Measurements from ENCODE around the gene FKBP8.
"Not testable (repeated sequence)": the region's sequence is repeated elsewhere in the genome, so short reads cannot be mapped to it uniquely, and the experiment has no call there.

FKBP8 gene

DNA sequence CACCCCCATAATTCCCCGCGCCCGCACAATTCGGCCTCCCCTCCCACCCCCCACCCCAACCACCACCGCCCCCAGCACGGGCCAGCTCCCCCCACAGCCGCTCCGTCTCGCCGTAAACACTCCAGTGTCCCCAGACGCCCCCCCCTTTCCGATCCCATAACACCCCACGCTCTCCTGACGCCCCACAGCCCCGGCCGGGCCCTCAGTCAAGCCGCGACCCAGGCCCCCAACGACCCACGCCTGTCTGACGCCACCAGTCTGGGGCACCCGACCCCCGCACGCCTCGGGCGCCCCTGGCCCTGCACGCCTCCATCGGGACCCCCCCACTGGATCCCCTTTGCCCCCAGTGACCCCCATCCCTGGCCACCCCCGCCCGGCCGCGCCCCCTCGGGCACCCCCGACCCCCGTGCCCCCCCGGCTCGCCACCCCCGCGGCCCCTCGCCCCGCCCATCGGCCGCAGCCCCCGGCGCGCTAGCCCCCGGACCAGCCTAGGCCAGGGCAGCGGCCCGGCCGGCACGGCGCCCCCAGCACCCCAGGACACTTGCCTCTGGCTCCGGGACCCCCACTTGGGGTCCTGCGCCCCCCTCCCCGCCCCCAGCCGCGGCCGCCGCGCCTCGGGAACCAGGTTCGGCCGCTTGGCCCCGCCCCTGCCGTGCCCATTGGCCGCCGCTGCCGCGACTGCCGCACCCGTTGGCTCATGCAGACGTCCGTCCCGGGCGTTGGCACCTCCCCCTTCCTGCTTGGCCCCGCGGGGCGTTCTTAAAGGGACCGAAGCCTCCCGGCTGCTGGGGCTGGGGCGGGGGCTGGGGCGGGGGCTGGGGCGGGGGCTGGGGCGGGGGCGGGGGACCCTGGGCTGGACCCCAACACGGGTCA, at the start of gene FKBP8:
Gene FKBP8 (minus strand): TSS at position 633 of the 873 bp plus-strand sequence. CDS start 1,603 bp downstream, outside the sequence.
- Histone ChIP-seq H3K4me3 (ENCODE audit: low read length) (peak within 1 kb of the TSS; percentile 36), H3K4me1 (ENCODE audit: control insufficient read depth, insufficient read depth, low read length) (peaks cover 14% of the 10 kb centered on the region), H3K9me3 (ENCODE audit: control insufficient read depth, low read length) (no peaks in the 10 kb centered on the region), H3K27me3 (ENCODE audit: control insufficient read depth, insufficient read depth, low read length) (no peaks in the 10 kb centered on the region), H3K9ac (ENCODE audit: low read length) (peak within 1 kb of the TSS; percentile 82), H3K36me3 (ENCODE audit: control insufficient read depth, insufficient read depth, low read length) (no peaks in the 10 kb centered on the region)

DNA sequence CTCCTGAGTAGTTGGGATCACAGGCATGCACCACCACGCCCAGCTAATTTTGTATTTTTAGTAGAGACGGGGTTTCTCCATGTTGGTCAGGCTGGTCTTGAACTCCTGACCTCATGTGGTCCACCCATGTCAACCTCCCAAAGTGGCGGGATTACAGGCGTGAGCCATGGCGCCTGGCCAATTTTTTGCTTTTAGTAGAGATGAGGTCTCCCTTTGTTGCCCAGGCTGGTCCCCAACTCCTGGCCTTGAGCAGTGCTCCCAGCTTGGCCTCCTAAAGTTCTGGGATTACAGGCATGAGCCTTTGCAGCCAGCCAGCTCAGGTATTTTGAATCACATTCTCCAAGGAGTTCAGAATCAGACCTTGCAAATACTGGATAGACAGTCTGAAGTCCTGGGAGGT, 49.4 kb upstream of the FKBP8 start:
- H3K4me3 ChIP-seq (ENCODE audit: low read length); H3K9me3 ChIP-seq (ENCODE audit: control insufficient read depth, low read length); H3K36me3 ChIP-seq (ENCODE audit: control insufficient read depth, insufficient read depth, low read length); H3K9ac ChIP-seq (ENCODE audit: low read length): not testable (repeated sequence)
- Histone ChIP-seq H3K4me1 (ENCODE audit: control insufficient read depth, insufficient read depth, low read length) (peaks cover 30% of the 10 kb centered on the region), H3K27me3 (ENCODE audit: control insufficient read depth, insufficient read depth, low read length) (peaks cover 28% of the 10 kb centered on the region)

DNA sequence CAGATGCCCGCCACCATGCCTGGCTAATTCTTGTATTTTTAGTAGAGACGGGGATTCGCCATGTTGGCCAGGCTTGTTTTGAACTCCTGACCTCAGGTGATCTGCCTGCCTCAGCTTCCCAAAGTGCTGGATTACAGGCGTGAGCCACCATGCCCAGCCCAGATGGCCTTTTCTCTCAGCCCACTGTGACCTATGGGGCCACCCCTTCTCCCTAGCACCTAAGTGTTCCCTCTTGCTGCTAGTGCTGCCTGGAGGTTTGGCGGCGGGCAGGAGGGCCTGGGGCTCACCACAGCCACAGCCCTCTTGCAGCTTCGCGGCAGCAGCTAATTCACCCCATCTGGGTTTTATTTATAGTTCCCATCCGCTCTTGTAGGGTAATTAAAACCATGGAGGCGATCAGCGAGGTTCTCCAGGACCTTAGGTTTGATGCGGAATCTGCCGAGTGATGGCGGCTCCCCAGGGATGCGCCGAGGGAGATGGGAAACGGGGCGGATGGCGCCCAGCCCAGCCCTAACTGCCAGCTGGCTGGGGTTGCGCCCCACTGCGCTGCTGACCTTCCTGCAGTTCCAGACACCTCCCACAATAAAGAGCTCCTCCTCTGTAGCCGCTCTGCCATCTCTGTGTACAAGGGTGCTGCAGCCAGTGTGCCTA, 48.5 kb upstream of the FKBP8 start:
- Histone ChIP-seq H3K4me1 (ENCODE audit: control insufficient read depth, insufficient read depth, low read length) (peaks cover 28% of the 10 kb centered on the region), H3K9me3 (ENCODE audit: control insufficient read depth, low read length) (no peaks in the 10 kb centered on the region), H3K4me3 (ENCODE audit: low read length) (no peak overlapping the region), H3K27me3 (ENCODE audit: control insufficient read depth, insufficient read depth, low read length) (peaks cover 22% of the 10 kb centered on the region), H3K9ac (ENCODE audit: low read length) (no peak overlapping the region), H3K36me3 (ENCODE audit: control insufficient read depth, insufficient read depth, low read length) (no peaks in the 10 kb centered on the region)

DNA sequence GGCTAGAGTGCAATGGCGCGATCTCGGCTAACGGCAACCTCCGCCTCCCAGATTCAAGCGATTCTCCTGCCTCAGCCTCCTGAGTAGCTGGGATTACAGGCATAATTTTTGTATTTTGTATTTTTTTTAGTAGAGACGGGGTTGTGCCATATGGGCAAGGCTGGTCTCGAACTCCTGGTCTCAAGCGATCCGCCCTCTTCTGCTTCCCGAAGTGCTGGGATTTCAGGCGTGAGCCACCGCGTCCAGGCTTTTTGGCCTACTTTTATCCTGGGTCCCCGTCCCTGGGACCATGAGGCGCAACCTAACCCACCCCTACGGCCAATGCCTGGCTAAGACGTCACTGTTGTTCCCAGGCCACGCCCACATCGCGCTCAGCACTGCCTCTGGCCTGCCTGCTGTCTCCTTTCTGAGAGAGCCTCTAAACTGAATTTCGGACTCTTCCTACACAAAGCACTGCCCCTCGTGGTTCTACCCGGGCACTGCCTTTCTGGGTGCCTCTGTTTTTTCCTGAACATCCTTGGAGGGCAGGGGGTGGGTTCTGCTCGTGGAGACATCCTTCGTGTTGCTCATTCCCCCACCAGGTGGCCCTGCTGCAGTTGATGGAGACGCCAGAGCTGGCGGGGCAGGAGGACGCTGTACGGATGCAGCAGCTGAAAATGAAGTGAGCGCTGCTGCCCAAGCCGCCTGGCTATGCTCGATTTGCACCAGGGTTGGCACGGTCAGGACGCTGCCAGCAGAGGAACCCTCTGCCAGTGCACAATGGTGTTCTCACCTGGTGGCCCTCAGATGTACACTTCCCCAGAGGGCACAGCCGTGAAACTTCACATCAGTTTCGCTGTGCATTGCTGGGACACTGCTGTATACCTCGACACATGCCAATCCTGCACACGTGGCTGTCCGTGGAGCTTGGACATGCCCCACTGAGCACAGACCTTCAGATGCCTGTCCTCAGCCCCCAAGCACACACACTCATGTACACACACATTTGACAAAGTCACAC, 47.2 kb upstream of the FKBP8 start:
- H3K4me3 ChIP-seq (ENCODE audit: low read length) = no peak overlapping the region
- H3K9ac ChIP-seq (ENCODE audit: low read length) = no peak overlapping the region
- peaks cover 26% of the 10 kb centered on the region for H3K4me1 ChIP-seq (ENCODE audit: control insufficient read depth, insufficient read depth, low read length)
- H3K27me3 ChIP-seq (ENCODE audit: control insufficient read depth, insufficient read depth, low read length) = peaks cover 12% of the 10 kb centered on the region
- H3K9me3 ChIP-seq (ENCODE audit: control insufficient read depth, low read length) = no peaks in the 10 kb centered on the region
- no peaks in the 10 kb centered on the region for H3K36me3 ChIP-seq (ENCODE audit: control insufficient read depth, insufficient read depth, low read length)

DNA sequence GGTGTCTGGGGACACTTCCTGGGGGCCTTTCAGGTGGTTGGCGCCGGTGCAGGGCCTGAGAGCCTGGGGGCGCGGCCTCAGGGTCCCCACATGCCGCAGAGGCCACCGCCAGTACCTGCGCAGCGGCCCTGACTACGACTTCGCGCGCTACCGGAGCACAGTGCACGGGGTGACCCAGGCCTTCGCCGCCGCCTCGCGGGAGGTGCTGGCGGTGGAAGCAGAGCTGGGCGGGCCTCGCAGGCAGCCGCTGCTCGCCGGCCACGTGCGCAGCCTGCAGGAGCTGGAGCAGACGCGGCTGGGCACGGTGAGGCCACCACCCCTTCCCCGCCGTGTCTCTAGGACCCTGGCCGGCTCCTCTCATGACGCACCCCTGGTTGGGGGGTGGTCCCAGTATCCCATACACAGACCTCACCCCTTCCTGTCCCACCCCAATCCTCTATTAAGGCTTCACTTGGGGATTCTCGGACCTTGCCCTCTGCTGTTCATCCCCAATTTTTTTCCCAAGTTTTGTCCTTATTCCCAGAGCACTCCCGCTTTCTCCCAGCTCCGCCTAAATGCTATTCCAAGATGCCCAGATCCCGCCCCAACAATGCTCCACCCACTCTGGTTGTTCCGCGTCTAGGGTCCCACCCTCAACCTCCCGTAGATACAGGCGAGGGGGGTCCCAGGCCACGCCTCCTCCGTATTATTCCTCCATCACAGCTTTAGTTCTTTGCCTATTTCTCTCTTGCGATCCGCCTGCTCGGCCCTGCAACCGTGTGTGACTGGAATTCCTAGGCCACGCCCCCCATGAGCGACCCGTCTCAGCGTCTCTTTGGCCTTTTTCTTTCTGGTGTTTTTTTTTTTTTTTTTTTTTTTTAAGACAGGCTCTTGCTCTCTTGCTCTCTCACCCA, 46.3 kb upstream of the FKBP8 start:
- peak overlapping the region; percentile 53 for H3K9ac ChIP-seq (ENCODE audit: low read length)
- peaks cover 19% of the 10 kb centered on the region for H3K4me1 ChIP-seq (ENCODE audit: control insufficient read depth, insufficient read depth, low read length)
- no peaks in the 10 kb centered on the region for H3K9me3 ChIP-seq (ENCODE audit: control insufficient read depth, low read length)
- H3K36me3 ChIP-seq (ENCODE audit: control insufficient read depth, insufficient read depth, low read length) = no peaks in the 10 kb centered on the region
- peak overlapping the region; percentile 67 for H3K4me3 ChIP-seq (ENCODE audit: low read length)
- H3K27me3 ChIP-seq (ENCODE audit: control insufficient read depth, insufficient read depth, low read length) = peaks cover 7% of the 10 kb centered on the region

DNA sequence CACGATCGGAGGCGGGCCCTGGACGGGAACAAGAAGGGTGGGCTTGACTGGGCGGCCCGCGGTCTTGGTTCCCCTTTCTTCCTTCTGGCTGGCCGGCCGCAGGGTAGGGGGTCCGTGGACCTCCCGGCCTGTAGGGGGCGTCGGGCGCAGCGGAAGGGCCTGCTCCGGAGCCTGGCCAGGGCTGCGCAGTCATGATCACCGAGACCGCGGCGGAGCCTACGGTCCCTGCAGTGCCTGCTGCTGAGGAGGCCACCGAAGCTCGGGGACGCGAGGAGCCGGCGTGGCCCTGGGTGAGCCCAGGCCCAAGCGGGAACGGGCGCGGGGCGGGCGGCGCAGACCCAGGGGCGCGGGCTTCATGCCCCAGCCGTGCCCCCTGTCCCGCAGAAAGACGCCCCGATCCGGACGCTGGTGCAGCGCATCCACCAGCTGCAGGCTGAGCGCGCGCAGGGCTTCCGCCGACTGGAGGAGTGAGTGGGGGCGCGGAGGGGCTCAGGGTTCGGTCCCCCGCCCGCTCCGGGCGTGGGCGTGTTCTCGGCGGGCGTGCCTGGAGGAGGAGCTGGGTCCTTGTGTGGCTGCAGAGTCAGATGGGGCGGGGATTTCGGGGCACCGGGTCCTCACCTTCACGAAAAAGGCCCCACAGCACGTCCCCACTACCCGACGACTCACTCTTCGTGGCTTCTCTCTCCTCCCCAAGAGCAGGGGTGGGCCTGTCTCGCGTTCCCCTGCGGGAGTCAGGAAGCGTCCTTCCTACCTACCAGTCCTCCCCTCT, 45.4 kb upstream of the FKBP8 start, which contains the start of gene REX1BD:
Gene REX1BD (plus strand): TSS at position 188 of the 769 bp plus-strand sequence. CDS start 4 bp downstream, at position 192.
- H3K27me3 ChIP-seq (ENCODE audit: control insufficient read depth, insufficient read depth, low read length) = peaks cover 5% of the 10 kb centered on the region
- peaks cover 12% of the 10 kb centered on the region for H3K4me1 ChIP-seq (ENCODE audit: control insufficient read depth, insufficient read depth, low read length)
- H3K36me3 ChIP-seq (ENCODE audit: control insufficient read depth, insufficient read depth, low read length) = no peaks in the 10 kb centered on the region
- peak within 1 kb of the TSS; percentile 53 for H3K9ac ChIP-seq (ENCODE audit: low read length)
- no peaks in the 10 kb centered on the region for H3K9me3 ChIP-seq (ENCODE audit: control insufficient read depth, low read length)
- H3K4me3 ChIP-seq (ENCODE audit: low read length) = peak within 1 kb of the TSS; percentile 67

DNA sequence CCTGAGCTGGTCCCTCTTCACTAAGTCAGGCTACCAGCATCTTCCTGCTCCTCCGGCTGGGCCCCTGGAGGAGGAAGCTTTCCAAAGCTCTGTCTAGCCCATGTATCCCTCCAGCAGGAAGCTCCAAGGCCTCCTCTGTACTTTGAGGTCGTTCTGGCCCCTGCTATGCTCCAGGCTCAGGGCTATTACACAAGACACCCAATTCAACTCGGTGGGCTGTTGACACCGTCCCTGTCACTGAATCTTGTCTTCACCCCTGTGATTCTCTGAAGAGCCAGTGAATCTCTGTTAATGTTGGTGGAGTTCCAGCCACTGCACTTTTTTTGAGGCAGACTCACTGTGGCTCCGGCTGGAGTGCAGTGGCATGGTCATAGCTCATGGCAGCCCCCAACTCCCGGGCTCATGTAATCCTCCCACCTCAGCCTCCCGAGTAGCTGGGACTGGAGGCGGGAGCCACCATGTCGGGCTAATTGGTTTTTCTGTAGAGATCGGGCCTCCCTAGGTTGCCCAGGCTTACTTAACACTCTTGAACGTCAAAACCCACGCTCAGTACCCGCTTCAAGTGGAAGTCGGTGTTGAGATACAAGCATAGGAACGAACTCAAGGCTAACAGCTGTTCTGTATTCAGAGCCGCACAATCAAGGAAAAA, 44.7 kb upstream of the FKBP8 start:
- peaks cover 12% of the 10 kb centered on the region for H3K4me1 ChIP-seq (ENCODE audit: control insufficient read depth, insufficient read depth, low read length)

DNA sequence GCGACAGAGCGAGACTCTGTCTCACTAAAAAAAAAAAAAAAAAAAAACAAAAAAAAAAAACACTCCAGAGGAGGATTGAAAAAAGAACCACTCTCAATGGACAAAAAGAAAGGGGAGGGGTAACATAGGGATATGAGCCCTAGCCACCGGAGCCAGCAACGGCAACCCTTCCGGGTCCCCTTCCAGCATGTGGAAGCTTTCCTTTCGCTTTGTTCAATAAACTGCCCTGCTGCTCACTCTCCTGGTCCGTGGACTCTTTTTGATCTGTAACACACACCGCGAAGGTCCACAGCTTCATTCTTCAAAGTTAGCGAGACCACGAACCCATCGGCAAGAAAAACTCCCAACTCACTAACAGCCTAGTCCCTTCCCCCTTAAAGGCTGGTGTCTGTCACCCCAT, 44.2 kb upstream of the FKBP8 start:
- no peak overlapping the region for H3K4me3 ChIP-seq (ENCODE audit: low read length)
- peaks cover 12% of the 10 kb centered on the region for H3K4me1 ChIP-seq (ENCODE audit: control insufficient read depth, insufficient read depth, low read length)

More for the DNA sequence above, 44.7 kb upstream of the FKBP8 start:
- no peaks in the 10 kb centered on the region for H3K36me3 ChIP-seq (ENCODE audit: control insufficient read depth, insufficient read depth, low read length)
- H3K9ac ChIP-seq (ENCODE audit: low read length) = peak overlapping the region; percentile 53
- H3K9me3 ChIP-seq (ENCODE audit: control insufficient read depth, low read length) = no peaks in the 10 kb centered on the region
- H3K27me3 ChIP-seq (ENCODE audit: control insufficient read depth, insufficient read depth, low read length) = peaks cover 5% of the 10 kb centered on the region
- peak overlapping the region; percentile 67 for H3K4me3 ChIP-seq (ENCODE audit: low read length)

DNA sequence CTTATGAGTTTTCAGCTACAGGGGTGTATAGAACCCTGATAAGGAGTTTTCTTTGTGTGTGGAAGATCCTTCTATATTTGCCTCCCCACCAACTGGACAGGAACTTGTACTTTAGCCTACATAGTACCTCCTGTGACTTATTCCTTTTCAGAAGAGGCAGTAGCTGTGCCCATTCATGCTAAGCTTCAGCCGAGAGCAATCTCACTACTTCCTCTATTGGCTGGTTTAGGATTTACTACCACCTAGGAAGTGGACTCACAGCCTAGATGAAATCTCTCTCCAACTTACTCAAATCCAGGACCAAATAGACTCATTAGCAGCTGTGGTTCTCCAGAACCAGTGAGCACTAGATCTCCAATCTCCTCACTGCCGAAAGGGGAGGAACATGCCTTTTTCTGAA, 42.9 kb upstream of the FKBP8 start:
- no peaks in the 10 kb centered on the region for H3K36me3 ChIP-seq (ENCODE audit: control insufficient read depth, insufficient read depth, low read length)
- H3K4me1 ChIP-seq (ENCODE audit: control insufficient read depth, insufficient read depth, low read length) = peaks cover 12% of the 10 kb centered on the region
- no peak overlapping the region for H3K4me3 ChIP-seq (ENCODE audit: low read length)
- no peak overlapping the region for H3K9ac ChIP-seq (ENCODE audit: low read length)
- no peaks in the 10 kb centered on the region for H3K9me3 ChIP-seq (ENCODE audit: control insufficient read depth, low read length)
- H3K27me3 ChIP-seq (ENCODE audit: control insufficient read depth, insufficient read depth, low read length) = peaks cover 5% of the 10 kb centered on the region

More for the DNA sequence above, 44.2 kb upstream of the FKBP8 start:
- Histone ChIP-seq H3K36me3 (ENCODE audit: control insufficient read depth, insufficient read depth, low read length) (no peaks in the 10 kb centered on the region), H3K9me3 (ENCODE audit: control insufficient read depth, low read length) (no peaks in the 10 kb centered on the region), H3K27me3 (ENCODE audit: control insufficient read depth, insufficient read depth, low read length) (peaks cover 5% of the 10 kb centered on the region), H3K9ac (ENCODE audit: low read length) (no peak overlapping the region)

DNA sequence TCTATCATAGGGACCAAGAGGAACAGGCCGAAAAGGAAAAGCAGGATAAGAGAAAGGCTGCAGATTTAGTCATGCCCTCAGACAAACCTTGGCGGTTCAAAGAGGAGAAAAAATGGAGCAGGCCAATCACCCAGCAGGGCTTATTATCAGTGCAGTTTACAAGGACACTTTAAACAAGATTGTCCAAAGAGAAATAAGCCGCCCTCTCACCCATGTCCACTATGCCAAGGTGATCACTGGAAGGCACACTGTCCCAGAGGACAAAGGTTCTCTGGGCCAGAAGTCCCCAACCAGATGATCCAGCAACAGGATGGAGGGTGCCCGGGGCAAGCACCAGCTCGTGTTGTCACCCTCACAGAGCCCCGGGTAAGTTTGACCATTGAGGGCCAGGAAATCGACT, 36.9 kb upstream of the FKBP8 start:
- H3K9me3 ChIP-seq (ENCODE audit: control insufficient read depth, low read length) = no peaks in the 10 kb centered on the region
- H3K27me3 ChIP-seq (ENCODE audit: control insufficient read depth, insufficient read depth, low read length) = peaks cover 2% of the 10 kb centered on the region
- no peak overlapping the region for H3K9ac ChIP-seq (ENCODE audit: low read length)
- H3K4me1 ChIP-seq (ENCODE audit: control insufficient read depth, insufficient read depth, low read length) = no peaks in the 10 kb centered on the region
- H3K36me3 ChIP-seq (ENCODE audit: control insufficient read depth, insufficient read depth, low read length) = peaks cover under 1% of the 10 kb centered on the region
- no peak overlapping the region for H3K4me3 ChIP-seq (ENCODE audit: low read length)
